ENCODE results near the gene FSD1L.

FSD1L gene

DNA sequence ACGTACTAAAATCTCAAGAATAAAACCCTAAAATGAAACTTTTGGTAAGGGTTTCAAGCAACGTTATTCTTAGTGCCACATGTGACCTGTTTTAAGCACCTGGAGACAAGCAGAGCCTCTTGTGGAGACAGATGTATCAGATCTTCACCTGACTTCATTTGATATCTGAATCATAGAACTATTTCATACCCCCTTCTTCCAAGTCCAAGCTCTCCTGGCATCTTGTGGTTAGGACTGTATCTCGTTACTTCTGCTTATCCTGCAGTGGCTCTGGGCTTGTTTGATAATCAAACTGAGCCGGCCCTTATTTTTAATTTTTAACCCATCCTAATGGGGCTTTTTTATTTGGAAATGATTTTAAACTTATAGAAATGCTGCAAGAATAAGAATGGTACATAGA, 11.1 kb upstream of the FSD1L start:
- no peak for DNase-seq

DNA sequence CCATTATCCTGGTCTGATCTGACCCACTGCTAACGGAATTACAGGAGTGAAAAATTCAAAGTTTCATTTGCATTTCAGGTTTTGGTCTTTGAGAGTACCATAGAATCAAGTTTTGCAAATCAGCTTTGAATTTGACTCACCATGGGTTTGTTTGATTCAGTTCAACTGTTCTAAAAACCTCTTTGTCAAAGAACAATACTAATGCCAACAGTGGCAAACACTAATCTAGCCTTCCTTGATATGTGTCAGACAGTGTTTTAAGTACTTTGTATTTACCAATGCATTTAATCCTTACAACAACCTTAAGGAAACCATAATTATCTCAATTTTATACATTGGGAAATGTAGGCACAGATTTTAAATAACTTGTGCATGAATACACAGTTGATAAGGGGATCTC, 10.1 kb upstream of the FSD1L start:
- no peak for DNase-seq

DNA sequence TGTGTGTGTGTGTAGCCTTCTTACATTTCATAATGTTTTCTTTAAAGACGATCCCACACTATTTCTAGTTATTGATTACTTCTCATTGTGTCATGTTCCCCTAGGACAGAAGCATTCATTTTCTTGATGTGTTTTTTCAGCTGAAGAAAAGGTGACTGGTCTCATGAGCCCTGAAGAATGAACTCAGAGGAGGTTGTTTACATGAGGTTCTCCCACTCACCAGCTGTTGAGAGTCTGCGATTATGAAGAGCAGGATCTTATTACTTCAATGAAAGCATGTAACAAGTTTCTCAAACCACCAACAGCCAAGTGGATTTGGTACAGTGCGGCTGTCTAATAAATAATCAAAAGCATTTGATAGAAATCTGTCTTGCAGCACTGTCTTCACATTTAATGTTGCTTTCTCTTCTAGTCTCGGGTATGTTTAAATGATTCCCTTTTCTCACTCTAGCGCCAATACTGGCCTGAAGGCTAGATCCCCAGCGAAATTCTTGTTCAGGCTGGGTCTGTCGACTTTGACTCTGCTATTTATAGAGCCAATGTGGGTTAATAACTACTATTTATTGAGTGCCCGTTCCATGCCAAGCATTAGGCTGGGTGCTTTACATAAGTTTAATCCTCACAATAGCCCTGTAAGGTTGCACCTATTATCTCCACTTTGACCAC, 9.6 kb upstream of the FSD1L start:
- peak; percentile 41 for DNase-seq

DNA sequence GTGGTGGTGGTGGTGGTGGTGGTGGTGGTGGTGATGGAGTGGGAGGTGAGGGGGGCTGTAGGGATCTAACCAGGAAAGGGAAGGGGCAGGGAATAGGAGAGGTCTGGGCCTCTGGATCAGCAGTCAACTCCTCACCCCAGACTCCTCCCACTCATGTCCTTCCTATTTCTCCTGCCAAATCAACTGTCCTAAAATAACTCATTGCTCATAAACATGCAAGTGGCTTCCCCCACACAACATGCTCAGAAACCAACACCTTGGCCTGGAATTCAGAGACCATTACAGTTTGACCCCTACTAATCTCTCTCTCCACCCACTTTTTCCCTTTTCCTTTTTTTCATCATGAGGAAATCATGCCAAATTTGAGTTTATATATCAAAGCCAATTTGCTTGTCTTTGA, 8.4 kb upstream of the FSD1L start:
- peak; percentile 14 for DNase-seq

GRCh38 chr9:105441616-105442160, 6.1 kb upstream of the FSD1L start:
- DNase-seq = no peak

GRCh38 chr9:105443121-105443520, 4.7 kb upstream of the FSD1L start:
- DNase-seq = no peak

- peak; percentile 79 for DNase-seq
These were observed 3.7 kb upstream of the FSD1L start for GRCh38 chr9:105444130-105444529.

DNA sequence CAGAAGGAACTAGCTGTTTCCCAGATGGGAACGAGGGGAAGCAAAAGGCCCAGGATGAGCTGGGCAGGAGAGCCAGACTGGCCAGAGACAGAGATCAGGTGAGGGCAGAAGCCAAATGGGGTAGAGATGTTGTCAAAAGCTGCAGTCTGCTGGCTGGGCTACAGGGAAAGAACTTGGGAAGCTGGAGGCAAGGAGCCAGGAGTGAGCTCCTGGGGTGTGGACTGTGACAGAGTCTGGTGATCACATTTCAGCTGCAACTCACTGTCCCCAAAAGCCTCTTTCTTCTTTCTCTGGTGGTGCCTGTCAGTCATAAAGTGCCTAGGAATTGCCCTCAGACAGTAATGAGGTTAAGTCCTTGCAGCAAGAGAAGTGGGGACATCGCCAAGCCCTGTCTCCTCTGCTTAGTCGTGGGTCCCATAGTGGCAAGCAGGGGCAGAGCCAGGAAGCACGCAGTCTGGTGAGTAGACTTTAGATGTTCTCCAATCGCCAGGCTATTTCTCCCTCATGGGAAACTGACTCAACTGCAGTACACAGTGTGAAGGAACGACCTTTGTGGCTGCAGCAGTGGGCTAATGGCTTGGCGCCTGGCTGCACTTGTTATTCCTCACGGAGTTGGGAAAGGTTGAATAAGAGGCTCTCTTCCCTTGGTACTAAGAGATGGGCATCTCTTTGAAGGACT, 2.5 kb upstream of the FSD1L start:
- DNase-seq = peak; percentile 16

GRCh38 chr9:105447386-105447813, 434 bp upstream of the FSD1L start:
- no peak for DNase-seq

DNA sequence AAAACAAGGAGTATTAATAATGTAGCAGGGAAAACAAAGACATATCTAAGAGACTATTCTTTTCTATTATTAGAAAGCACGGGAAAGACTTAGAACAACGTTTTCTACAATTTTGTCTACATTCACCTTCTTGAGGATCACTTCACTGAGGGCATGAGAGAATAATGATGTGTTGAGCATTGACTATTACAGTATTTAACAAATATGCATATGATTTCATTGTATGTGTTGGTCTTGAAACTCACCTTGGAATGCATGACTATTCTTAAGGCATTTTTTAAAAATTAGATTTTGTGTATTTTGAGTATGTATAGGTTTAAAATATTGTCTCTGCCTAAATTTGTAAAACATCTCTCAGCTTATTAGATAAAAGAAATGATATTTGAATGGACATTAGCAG, 1.2 kb downstream of the FSD1L start:
- DNase-seq = peak; percentile 44

- DNase-seq = no peak
These were observed 4.4 kb downstream of the FSD1L start for GRCh38 chr9:105452185-105452584.

DNA sequence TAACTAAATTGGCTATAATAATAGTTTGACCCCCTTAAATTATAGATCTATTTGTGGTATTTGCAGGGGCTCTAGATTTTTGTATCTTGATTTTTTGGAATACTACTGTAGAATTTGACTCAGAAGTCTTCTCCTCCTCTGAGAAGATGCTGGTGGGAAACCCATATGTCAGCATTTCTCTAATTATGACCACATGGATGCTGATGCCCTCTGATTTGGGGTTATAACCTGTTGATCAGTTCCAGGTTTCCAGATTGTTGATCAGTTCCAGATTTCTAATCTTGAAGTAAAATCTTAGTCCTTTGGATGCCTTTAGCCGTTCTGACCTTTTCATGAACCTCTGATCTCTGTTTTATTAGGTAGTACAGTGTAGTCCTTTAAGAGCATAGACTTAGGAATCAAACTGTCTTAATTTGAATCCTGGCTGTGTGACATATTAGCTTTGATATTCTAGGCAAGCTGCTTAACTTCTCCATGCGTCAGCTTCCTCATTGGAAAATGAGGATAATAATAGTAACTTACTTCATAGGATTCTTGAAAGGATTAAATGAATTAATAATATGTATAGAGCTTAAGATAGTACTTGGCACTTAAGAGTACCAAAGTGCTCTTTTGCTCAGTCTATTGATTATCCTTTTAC, 8.1 kb downstream of the FSD1L start:
- peak; percentile 41 for DNase-seq

DNA sequence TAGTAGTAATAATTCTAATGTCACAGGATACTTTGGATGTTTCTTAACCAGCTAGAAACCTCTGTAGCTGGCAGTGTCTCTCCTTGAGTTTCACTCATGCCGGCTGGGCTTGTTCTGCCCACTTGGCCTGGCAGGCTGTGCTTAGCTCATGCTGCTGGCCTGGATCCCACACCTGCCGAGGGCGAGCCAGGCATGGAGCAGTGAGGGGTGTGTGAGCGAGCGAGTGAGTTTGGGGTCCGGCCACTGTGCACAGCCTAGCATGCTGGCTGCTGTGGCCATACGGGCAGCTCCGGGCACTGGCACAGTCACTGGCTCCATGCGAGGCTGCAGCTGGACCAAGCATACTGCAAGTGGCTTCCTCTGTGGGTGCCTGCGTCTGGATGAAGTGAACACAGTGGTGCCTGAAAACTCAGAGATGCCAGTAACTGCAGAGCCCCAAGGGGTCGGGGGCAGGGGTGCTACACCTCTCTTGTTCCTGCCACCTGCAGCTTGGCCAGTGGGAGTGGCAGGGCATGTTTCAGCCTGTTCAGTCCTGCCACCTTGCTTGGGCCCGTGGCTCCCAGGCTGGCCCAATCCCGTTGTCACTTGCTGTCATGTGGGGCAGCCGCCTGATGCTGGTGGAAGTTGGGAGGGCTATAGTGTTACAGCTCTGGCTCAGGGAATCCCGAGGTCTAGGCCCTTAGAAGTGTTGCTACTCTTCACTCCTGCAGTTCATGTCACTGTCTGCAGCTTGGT, 9.9 kb downstream of the FSD1L start:
- DNase-seq = no peak

- DNase-seq = no peak
These were observed 10.6 kb downstream of the FSD1L start for GRCh38 chr9:105458404-105458803.

DNA sequence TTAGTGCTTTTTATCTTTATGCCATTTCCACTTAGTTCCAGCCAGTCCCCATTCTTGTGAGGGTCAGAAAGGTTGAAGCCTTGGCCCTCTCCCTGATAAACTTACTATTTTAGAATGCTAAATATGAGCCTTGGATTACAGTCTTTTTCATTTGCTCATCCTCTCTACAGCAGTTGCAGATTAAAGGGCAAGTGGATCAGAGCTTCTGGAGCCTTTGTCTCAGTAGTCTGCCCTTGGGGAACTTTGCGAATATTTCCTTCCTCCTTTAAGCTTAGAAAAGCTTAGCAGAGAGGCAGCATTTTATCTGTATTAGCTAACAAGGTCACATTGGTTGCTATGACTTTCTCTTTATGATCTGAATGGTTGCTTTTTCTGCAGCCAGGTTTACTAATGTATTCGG, 11.5 kb downstream of the FSD1L start:
- no peak for DNase-seq

DNA sequence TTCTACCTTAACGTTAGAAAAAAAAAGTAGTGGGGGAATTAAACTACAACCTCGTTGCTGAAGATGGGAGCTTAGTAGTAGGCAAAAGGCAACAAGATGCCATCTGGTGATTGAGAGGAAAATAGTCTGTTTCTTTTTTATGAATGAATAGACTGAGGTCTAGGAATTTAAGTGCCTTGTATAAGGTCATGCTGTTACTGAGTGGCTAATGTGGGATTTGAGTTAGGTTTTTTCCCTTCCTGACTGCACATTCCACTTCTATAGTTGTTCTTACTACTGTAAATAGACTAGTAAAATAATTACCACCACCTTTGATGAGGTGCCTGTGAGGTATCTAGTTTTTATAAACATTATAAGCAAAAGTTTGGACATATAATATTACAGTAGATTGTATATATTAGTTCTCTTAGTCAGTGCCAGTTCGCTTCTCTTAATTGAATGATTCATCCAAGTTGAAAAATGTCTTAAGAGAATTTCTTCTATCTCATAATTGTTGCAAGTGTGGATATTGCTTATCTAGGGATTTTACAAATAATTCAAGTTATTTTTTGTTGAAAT, 19.1 kb downstream of the FSD1L start:
- no peak for DNase-seq

- no peak for DNase-seq
These were observed 21.0 kb downstream of the FSD1L start for GRCh38 chr9:105468875-105469274.

DNA sequence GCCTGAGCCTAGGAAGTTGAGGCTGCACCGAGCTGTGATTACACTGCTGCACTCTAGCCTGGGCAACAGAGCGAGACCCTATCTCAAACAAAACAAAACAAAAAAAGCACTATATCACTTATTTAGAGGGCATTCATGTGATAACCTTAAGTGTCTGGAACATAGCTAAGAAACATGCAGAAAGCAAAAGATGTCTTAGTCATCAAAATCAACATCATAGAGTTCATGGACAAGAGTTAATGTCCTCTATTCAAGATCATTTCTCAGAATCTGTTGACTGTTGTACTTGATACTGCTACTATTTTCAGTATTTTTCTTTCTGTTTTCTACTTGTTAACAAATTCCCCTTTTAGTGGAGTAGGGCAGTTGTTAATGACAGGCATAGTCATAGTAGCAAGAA, 25.4 kb downstream of the FSD1L start:
- DNase-seq = no peak

GRCh38 chr9:105475302-105475701, 27.5 kb downstream of the FSD1L start:
- peak; percentile 67 for DNase-seq

DNA sequence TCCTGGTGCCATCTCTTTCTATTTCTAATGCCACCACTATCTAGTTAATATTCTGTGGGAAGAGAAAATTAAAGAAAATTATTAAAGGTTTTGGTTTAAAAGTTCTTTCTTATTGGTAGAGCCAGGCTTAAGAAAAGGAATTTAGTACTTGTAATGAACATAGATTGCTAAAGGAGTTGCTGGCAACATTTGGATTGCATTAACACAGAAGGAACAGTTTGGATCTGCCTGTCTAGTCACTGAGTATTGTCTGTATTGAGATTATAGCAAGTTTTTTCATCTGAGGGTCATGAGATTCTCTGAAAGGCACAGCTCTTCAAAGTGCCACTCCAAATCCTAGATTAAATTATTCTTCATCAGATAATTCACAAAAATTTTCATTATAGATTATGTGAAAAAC, 32.0 kb downstream of the FSD1L start:
- DNase-seq = no peak

DNA sequence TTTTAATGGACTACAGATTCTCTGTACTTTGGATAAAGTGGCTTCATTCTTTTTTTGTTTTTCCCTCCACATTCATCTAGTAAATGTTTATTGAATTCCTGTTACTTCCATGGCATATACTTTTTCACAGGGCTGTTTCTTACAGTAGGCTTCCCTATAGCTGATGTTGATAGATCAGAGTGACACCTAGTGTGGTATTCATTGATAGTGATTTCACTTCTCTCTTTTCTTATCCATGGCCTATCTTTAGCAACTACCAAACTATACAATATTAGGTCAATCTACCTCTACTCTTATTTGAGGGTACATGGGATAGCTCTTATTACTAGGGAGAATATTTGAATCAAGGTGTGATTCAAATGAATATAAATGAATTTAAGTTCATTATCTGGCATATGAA, 35.8 kb downstream of the FSD1L start:
- no peak for DNase-seq

DNA sequence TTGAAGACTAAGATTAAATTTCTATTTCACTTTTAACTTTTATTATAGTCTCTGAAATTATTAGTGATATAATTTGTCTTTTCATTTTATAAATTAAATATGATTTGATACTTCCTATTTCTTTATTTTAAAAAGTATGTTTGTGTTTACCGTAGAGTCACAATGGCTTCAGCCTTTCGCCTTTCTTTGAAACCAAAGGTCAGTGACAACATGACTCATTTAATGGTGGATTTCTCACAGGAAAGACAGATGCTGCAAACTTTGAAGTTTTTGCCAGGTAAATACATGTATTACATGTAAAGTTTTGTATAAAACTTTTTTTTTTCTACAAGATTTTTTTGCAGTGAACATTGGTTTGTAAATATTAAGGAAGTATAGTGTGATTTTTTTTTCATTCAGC, 36.4 kb downstream of the FSD1L start:
- DNase-seq = no peak

DNA sequence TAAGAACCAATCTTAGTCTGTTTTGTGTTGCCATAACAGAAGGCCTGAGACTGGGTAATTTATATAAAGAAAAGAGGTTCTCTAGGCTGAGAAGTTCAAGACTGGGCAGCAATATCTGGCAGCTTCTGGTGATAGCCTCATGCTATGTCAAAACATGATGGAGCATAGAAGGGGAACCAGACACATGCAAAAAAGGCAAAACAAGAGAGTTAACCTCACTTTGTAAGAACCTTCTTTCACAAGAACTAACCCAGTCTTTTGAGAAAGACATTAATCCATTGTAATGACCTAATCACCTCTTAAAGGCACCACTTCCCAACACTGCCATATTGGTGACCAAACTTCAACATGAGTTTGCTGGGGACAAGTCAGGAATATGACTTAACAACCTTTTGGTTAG, 37.3 kb downstream of the FSD1L start:
- DNase-seq = no peak
